Neural progenitor cell (in vitro differentiated cells): ENCODE results near the gene ERBB3.

Experiments used
- CTCF ChIP-seq: fragments of 200-600 bp; sonication (generic); IDR thresholded peaks from 2 replicates; pipeline ENCODE4 v1.5.1; 2017; ENCODE audit warnings: antibody characterized with exemption, mild to moderate bottlenecking
- EZH2 ChIP-seq: fragments of 200-600 bp; sonication (generic); IDR thresholded peaks from 2 replicates; pipeline ENCODE4 v1.6.1; 2017; ENCODE audit warnings: antibody characterized with exemption, mild to moderate bottlenecking, moderate library complexity

GRCh38 chr12:56046027-56046780, 33.8 kb upstream of the ERBB3 start:
- no peak for TF ChIP-seq CTCF
- no peak for TF ChIP-seq EZH2
